ENCODE results near the gene LHFPL3.

LHFPL3 gene

GRCh38 chr7:104767113-104767512 lies 438.7 kb downstream of the LHFPL3 start:
- no peak for DNase-seq

- DNase-seq: no peak
Measured at GRCh38 chr7:104767826-104768536, 439.6 kb downstream of the LHFPL3 start.

GRCh38 chr7:104772405-104773345 lies 444.3 kb downstream of the LHFPL3 start:
- no peak for DNase-seq

GRCh38 chr7:104773796-104774195 lies 445.4 kb downstream of the LHFPL3 start:
- no peak for DNase-seq

- no peak for DNase-seq
Measured at GRCh38 chr7:104775531-104775930, 447.1 kb downstream of the LHFPL3 start.

GRCh38 chr7:104777301-104777800 lies 448.9 kb downstream of the LHFPL3 start:
- no peak for DNase-seq

- no peak for DNase-seq
Measured at GRCh38 chr7:104779888-104780287, 451.5 kb downstream of the LHFPL3 start.

- no peak for DNase-seq
Measured at GRCh38 chr7:104784686-104785085, 456.3 kb downstream of the LHFPL3 start.

GRCh38 chr7:104789780-104790179 lies 461.4 kb downstream of the LHFPL3 start:
- DNase-seq: no peak

- no peak for DNase-seq
Measured at GRCh38 chr7:104790440-104790839, 462.0 kb downstream of the LHFPL3 start.

GRCh38 chr7:104791080-104791479 lies 462.7 kb downstream of the LHFPL3 start:
- DNase-seq: no peak

- no peak for DNase-seq
Measured at GRCh38 chr7:104793066-104793465, 464.7 kb downstream of the LHFPL3 start.

- no peak for DNase-seq
Measured at GRCh38 chr7:104794154-104794553, 465.8 kb downstream of the LHFPL3 start.

GRCh38 chr7:104794589-104794988 lies 466.2 kb downstream of the LHFPL3 start:
- DNase-seq: no peak

- no peak for DNase-seq
Measured at GRCh38 chr7:104795086-104795485, 466.7 kb downstream of the LHFPL3 start.

GRCh38 chr7:104795616-104796398 lies 467.4 kb downstream of the LHFPL3 start:
- no peak for DNase-seq

GRCh38 chr7:104800307-104800706 lies 471.9 kb downstream of the LHFPL3 start:
- no peak for DNase-seq

GRCh38 chr7:104801022-104801421 lies 472.6 kb downstream of the LHFPL3 start:
- no peak for DNase-seq

- no peak for DNase-seq
Measured at GRCh38 chr7:104803931-104804330, 475.5 kb downstream of the LHFPL3 start.

GRCh38 chr7:104804696-104805095 lies 476.3 kb downstream of the LHFPL3 start:
- no peak for DNase-seq

- DNase-seq: no peak
Measured at GRCh38 chr7:104805449-104806317, 477.3 kb downstream of the LHFPL3 start.

GRCh38 chr7:104807671-104808070 lies 479.3 kb downstream of the LHFPL3 start:
- DNase-seq: no peak

Data from NCI-H526 treated with DMSO at 0.1 percent for 48 hours (cell line).